ENCODE measurements around the gene POU2F1.

The POU2F1 gene

DNA sequence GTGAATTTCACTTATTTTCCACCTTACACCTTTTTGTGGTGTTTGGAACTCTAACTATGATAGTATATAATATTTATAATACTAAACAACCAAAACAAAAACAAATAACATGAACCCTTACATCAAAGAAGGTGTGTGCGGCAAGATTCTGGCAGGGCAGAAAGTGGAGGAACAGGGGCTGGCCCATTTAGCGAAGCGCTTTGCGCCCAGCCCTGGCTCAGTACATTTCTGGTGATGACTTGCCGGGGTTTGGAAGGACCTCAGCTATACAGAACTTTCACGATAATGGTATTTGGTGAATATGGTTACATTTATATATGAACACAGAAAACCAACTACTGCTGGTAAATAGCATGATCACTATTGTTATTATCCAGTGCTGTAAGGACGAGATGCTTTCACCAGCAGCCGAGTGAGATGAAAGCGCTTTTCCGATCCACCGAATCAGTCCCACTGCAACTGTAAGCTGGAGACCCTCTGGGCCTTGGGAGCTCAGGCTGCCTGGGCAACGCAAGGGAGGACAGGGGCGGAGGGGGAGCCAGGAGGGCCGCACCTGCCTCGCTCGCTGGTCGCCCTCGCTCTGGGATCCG lies 233.7 kb downstream of the POU2F1 start:
- no peak for DNase-seq

- no peak for DNase-seq
These were observed 234.5 kb downstream of the POU2F1 start for GRCh38 chr1:167454894-167455785.

DNA sequence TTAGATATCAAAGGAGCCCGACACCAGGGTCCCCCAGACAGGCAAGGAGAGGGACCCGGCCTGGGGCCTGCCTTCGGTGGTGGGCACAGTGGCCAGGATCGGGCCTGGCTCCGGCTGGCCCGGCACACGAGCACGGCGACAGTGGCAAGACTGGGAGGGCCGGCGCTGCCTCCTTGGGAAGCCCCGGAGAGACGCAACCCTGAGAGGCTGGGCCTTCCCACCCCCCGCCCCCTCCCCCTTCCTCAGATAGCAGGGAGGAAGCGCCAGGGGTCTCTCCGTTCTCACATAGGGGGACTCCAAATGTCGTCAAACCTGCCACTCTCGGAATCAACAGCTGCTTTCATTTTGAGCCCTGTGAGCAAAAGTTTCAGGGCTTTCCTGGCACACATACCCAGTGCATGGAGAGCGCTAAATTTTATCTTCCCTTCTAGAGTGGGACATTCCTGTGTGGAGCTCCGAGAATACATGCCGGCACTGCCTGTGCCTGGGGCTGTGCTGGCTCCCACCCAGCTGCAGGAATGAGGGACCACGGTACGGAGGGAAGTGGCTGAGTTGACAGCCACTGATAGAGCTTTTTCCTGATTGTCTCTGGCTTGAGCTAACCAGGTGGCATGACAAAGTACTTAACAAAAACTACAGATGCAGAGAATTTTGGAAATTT lies 235.2 kb downstream of the POU2F1 start:
- no peak for DNase-seq

DNA sequence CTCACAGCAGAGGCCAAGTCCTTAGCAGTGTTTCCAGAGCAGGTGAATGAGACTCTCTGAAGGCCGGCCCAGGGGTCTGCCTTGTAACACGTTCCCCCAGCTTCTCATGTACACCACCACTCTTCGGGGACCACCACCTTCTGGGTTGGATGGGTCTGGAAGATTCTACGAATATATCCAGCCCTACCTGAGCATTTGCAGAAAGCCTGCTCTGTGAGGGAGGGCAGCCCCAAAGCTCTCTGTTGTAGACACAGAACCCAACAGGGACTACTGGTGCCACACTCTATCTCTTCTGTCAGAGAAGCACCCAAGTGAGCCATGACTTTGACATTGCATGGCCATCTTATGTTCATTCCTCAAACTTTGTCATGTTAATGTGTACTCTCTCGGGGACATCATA lies 235.8 kb downstream of the POU2F1 start:
- DNase-seq = no peak

- DNase-seq = no peak
These were observed 236.2 kb downstream of the POU2F1 start for GRCh38 chr1:167456926-167457325.

- DNase-seq = no peak
These were observed 237.4 kb downstream of the POU2F1 start for GRCh38 chr1:167457936-167458584.

DNA sequence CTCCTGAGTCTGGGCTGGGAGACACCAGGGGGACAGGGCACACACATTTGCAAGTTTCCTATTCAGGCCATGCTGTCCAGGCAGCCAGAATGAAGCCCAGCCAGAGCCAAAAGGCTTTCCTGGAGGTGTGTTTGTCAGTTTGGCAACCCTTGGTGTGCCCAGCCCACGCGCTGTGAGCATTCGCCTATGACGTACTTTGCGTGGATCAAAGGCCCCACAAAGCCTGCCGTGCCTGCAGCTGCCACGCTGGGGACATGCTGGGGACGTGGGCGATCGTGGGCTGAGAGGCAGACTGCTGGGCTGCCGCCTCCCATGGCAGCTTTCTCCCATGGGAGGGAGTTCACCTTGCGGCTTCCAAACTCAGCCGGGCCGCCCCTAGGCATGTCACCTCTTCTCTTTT lies 240.2 kb downstream of the POU2F1 start:
- DNase-seq = no peak

GRCh38 chr1:167462341-167462740 lies 241.7 kb downstream of the POU2F1 start:
- DNase-seq = no peak

GRCh38 chr1:167463080-167463479 lies 242.4 kb downstream of the POU2F1 start:
- no peak for DNase-seq

- no peak for DNase-seq
These were observed 243.3 kb downstream of the POU2F1 start for GRCh38 chr1:167463875-167464575.

GRCh38 chr1:167465018-167465417 lies 244.3 kb downstream of the POU2F1 start:
- DNase-seq = no peak

- DNase-seq = no peak
These were observed 245.1 kb downstream of the POU2F1 start for GRCh38 chr1:167465743-167466142.

DNA sequence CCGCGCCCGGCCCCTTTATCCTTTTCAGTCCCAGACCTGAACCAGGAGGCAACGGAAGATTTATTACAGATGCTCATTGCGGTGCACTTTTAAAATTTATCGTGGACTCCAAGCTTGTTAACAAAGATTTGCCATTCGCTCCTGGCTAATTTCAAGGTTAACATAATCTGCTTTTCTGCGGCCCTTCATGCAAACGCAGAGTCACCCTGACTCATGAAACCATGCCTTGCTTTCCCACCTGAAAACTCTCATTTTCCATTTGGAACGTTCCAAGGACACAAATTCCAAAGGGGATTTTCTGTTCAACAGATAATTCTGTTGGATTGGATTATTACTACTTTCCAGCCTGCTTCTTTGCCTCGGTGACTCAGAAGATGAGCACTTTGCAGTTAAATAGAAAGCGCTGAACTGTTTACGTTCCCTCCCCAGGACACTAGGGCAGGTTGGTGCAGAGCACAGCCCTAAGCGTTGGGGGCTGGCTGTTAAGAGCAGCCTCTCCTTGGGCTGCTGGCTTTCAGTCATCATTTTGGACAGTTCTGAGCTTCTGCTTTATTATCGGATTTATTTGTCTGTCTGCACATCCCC lies 246.5 kb downstream of the POU2F1 start:
- no peak for DNase-seq

DNA sequence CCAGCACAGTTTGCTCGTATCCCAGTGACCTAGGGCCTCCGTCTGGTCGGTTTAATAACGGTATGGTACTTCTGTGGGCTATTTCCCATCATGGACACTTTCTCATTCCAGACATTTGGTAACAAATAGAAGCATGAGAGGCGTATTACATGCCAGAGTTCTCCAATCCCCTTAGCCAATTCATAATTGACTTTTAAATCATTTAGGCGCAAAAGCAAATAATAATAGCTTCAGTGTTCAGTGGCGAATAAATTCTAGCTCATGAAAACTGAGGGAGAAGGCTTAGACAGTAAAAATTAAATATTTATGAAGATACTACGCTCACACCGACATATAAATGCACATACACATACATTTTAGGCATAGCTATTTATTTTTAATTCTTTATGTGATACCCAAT lies 247.1 kb downstream of the POU2F1 start:
- DNase-seq = no peak

DNA sequence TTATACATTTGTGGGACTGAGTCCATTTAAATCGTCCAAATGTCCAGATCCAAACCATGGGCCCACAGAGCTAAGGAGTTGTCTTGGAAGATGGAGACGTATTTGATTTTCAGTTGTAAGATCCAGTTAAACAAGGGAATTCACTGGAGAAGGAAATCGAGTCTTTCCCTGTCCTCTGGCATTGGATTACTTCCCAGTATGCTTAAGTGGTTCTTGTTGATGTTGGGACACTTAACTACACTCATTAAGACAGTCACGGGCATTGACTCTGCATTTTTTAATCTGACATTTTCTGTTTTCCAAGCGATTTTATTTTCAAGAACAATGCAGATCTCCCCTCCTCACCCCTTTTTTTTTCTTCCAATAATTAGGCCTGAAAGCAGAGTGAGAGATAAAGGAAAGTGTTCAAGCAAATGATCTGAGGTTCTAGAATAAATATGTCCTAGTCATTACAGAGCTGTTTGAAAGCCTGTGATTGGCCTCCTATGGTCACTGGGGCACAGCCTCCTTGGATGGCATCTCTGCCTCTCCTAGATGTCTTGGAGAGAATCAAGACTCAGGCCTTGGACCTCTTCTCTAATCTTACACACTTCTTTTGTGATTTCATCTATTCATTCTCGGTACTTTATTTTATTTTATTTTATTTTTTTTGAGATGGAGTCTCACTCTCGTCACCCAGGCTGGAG lies 248.7 kb downstream of the POU2F1 start:
- no peak for DNase-seq

- no peak for DNase-seq
These were observed 250.9 kb downstream of the POU2F1 start for GRCh38 chr1:167471568-167471967.

DNA sequence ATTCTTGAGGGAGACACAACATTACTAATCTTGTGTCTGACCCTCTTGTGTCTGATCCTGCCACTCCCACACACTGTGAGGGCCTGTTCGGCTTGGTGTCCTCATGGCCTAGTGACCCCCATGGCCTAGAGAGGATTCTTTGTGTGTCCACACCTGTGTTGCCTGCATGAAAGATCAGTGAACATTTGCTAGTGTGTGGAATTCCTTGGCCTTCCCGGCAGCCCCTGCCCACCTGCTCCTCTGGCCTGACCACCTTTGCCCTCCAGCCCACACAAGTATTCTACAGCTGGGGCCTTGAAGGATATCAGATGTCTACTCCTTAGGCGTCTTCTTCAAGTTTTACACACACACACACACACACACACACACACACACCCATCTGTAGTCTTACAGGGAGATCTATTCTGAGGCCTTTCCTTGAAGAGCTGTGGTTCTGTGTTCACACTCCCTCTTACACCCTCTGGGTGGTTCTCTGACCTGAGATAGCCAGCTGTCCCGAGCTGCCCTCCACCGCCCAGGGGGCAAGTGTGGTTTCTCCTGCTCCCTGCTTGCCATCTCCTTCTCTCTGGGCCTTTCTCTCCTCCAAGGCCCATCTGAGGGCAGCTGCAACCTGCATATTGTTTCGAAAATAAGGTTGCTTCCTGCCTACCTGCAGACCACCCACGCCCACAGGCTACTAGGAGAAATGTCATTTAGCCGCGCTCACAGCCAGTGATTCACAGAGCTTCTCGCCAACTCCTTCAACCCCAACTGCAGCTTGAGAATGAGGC lies 252.3 kb downstream of the POU2F1 start:
- no peak for DNase-seq

DNA sequence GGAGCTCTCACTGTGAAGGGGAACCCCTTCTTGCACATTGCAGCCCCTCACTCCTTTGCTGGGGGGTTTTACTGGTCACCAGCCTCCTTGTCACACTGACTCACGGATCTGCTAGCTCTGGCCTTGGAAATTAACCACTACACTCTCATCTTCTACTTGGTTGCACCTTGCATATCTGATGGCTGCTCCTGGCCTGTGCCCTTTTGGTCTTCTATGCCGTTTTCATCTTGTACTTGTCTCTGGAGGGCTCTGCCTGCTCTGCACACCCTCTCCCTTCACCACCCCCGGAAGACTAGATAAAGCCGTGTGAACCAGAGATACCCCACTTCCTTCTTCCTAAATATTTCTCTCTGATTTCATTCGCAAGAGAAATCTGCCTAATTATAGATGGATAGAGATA lies 253.1 kb downstream of the POU2F1 start:
- no peak for DNase-seq

DNA sequence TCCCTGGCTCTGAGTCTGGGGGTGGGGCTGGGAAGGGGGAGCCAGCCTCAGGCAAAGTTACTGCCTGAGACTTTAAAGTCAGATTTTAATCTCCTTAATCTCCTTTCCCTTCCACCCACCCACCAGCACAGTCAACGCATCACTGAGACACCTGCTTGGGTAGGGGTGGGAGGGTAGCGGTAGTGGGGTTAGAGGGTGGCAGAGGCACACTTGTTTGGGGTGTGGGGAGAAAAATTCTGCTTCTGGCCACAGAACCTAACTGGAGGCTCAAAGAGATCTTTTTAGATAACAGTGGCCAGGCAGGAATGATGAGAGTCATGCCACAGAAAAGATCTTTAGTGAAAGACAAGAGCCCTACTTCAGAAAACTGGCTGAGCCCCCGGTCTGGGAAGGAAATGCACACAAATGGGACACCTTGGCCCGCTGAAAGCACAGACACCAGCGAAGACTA lies 253.5 kb downstream of the POU2F1 start:
- DNase-seq = no peak

- DNase-seq = no peak
These were observed 255.4 kb downstream of the POU2F1 start for GRCh38 chr1:167476061-167476460.

Measured in SW 1271 (cell line).